Fibroblast of skin of back (primary cell): Measurements from ENCODE around the gene PANK4.
"Not testable (repeated sequence)": the region's sequence is repeated elsewhere in the genome, so short reads cannot be mapped to it uniquely, and the experiment has no call there.

Source experiments
- DNase-seq: peaks from one replicate; pipeline ENCODE4 v3.0.0-alpha.2; 2013

The PANK4 gene

DNA sequence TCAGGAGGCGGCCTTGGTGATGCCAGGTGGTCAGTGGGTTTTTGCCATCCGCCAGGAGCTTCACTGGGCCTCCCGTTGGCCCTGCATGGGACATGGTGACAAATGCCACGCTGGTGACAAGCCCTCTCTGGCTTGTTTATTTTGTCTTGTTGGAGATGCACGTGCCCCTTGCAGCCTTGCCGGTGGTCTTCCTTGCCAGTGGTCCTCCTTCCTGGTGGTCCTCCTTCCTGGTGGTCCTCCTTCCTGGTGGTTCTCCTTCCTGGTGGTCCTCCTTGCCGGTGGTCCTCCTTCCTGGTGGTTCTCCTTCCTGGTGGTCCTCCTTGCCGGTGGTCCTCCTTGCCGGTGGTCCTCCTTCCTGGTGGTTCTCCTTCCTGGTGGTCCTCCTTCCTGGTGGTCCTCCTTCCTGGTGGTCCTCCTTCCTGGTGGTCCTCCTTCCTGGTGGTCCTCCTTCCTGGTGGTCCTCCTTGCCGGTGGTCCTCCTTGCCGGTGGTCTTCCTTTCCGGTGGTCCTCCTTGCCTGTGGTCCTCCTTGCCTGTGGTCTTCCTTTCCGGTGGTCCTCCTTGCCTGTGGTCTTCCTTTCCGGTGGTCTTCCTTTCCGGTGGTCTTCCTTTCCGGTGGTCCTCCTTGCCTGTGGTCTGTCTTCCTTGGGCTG lies 67.2 kb downstream of the PANK4 start:
- DNase-seq: not testable (repeated sequence)

DNA sequence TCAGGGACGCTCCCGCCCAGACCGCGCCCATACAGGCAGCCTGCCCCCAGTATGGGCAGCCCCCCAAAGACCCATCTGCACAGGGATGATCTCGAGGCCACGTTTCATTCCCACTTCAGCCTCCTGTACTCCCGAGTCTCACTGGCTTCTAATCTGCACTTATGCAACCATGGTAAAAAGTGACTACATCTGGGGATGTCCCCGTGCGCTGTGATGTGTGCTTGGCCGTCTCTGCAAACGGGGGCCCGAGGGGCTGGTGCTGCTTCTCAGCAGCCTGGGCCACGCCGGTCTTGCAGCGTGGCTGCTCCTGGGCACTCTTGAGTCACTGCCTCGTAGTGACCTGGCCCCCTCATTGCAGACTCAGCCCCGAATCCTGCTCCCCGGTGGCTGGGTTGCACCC lies 67.7 kb downstream of the PANK4 start:
- no peak for DNase-seq
